Stimulated activated CD4-positive, alpha-beta T cell treated with anti-CD3 and anti-CD28 coated beads, Interleukin-12 subunit alpha, Interleukin-12 subunit beta, amount 100 ng/mL, for 4 hours (primary cell): ENCODE results near the gene WDSUB1.

Experiments used
- DNase-seq: peaks from one replicate; pipeline ENCODE4 v3.0.0-alpha.2; 2020

WDSUB1 gene

GRCh38 chr2:159285929-159286708, at the start of gene WDSUB1:
WDSUB1 (minus strand) TSS chr2:159286703; CDS start chr2:159283069, 3,634 bp downstream.
- peak; percentile 33 for DNase-seq

GRCh38 chr2:159326569-159327255, 40.2 kb upstream of the WDSUB1 start:
- DNase-seq = no peak

- no peak for DNase-seq
Measured at GRCh38 chr2:159322419-159322818, 35.9 kb upstream of the WDSUB1 start.

GRCh38 chr2:159317392-159318088, 31.0 kb upstream of the WDSUB1 start:
- no peak for DNase-seq

GRCh38 chr2:159307942-159308341, 21.4 kb upstream of the WDSUB1 start:
- no peak for DNase-seq

- DNase-seq = no peak
Measured at GRCh38 chr2:159300586-159300985, 14.1 kb upstream of the WDSUB1 start.

- no peak for DNase-seq
Measured at GRCh38 chr2:159298967-159299366, 12.5 kb upstream of the WDSUB1 start.

- DNase-seq = no peak
Measured at GRCh38 chr2:159297042-159297707, 10.7 kb upstream of the WDSUB1 start.

GRCh38 chr2:159292157-159292556, 5.7 kb upstream of the WDSUB1 start:
- DNase-seq = no peak

GRCh38 chr2:159290289-159290907, 3.9 kb upstream of the WDSUB1 start:
- no peak for DNase-seq

- DNase-seq = no peak
Measured at GRCh38 chr2:159287733-159288132, 1.2 kb upstream of the WDSUB1 start.

- DNase-seq = peak; percentile 98
Measured at GRCh38 chr2:159286709-159287441, 372 bp upstream of the WDSUB1 start.

- DNase-seq = no peak
Measured at GRCh38 chr2:159285433-159285832, 1.1 kb downstream of the WDSUB1 start.

- DNase-seq = no peak
Measured at GRCh38 chr2:159283529-159283928, 3.0 kb downstream of the WDSUB1 start.

GRCh38 chr2:159281002-159281401, 5.5 kb downstream of the WDSUB1 start:
- DNase-seq = no peak

- no peak for DNase-seq
Measured at GRCh38 chr2:159279700-159280099, 6.8 kb downstream of the WDSUB1 start.

GRCh38 chr2:159275111-159275510, 11.4 kb downstream of the WDSUB1 start:
- no peak for DNase-seq

- DNase-seq = no peak
Measured at GRCh38 chr2:159272156-159272555, 14.3 kb downstream of the WDSUB1 start.

- DNase-seq = no peak
Measured at GRCh38 chr2:159270744-159271379, 15.6 kb downstream of the WDSUB1 start.

GRCh38 chr2:159267921-159268320, 18.6 kb downstream of the WDSUB1 start:
- DNase-seq = no peak

- DNase-seq = no peak
Measured at GRCh38 chr2:159266554-159266953, 19.9 kb downstream of the WDSUB1 start.
